K562 (cell line): ENCODE measurements around the gene TFB2M. TPM values are rescaled to one million over a fixed set of nuclear protein-coding genes. Genes with fewer than 3 reads are reported as not detected.

Experiments
- ARNT ChIP-seq, 2 experiments: fragments of 450-650 bp; IDR thresholded peaks; 2 replicates each; pipeline ENCODE4 v1.6.1; 2016; ENCODE audit warnings: mild to moderate bottlenecking in 1 of 2
- CBX1 ChIP-seq: sonication (generic); IDR thresholded peaks from 2 replicates; pipeline ENCODE4 v1.6.1; 2016; ENCODE audit warnings: antibody characterized with exemption, low read depth, mild to moderate bottlenecking
- CBX5 ChIP-seq: IDR thresholded peaks from 2 replicates; pipeline ENCODE4 v1.6.1; 2014; ENCODE audit warnings: low read depth, borderline replicate concordance
- CCAR2 ChIP-seq: fragments of 200-400 bp; formaldehyde crosslinking; IDR thresholded peaks from 2 replicates; pipeline ENCODE4 v1.6.1; 2017; ENCODE audit warnings: mild to moderate bottlenecking, low read depth, low read length
- DACH1 ChIP-seq: fragments of 450-650 bp; IDR thresholded peaks from 2 replicates; pipeline ENCODE4 v1.6.1; 2018; ENCODE audit not compliant: partially characterized antibody
- ETV5 ChIP-seq: sonication (generic); formaldehyde crosslinking; IDR thresholded peaks from 2 replicates; pipeline ENCODE4 v1.4.0; 2020; ENCODE audit warnings: low read depth, mild to moderate bottlenecking, missing genetic modification reagents
- FOSL1 ChIP-seq: fragments of 200-800 bp; sonication (Bioruptor generic); conservative IDR thresholded peaks from 2 replicates; pipeline ENCODE4 v1.6.1; 2016; ENCODE audit warnings: missing genetic modification characterization, missing compliant biosample characterization
- KDM1A ChIP-seq, 2 experiments: fragments of 450-650 bp; IDR thresholded peaks; 2 replicates each; pipeline ENCODE4 v1.6.1; 2016; ENCODE audit warnings: mild to moderate bottlenecking in 2 of 2
- LEF1 ChIP-seq: fragments of 450-650 bp; IDR thresholded peaks from 2 replicates; pipeline ENCODE4 v1.6.1; 2016; ENCODE audit warnings: mild to moderate bottlenecking
- MIER1 ChIP-seq: fragments of 450-650 bp; IDR thresholded peaks from 2 replicates; pipeline ENCODE4 v1.6.1; 2016; ENCODE audit warnings: antibody characterized with exemption, mild to moderate bottlenecking, low read depth
- PHF8 ChIP-seq: fragments of 200-600 bp; sonication (generic); IDR thresholded peaks from 2 replicates; pipeline ENCODE4 v1.6.1; 2012; ENCODE audit warnings: mixed run types, mild to moderate bottlenecking, inconsistent platforms, low read length, moderate library complexity, borderline replicate concordance
- POLR2AphosphoS2 ChIP-seq: IDR thresholded peaks from 2 replicates; pipeline ENCODE4 v1.6.1; 2012; ENCODE audit warnings: low read length, improper control_type of control experiment
- TRIM24 ChIP-seq, 2 experiments: fragments of 450-650 bp; IDR thresholded peaks; 2 replicates each; pipeline ENCODE4 v1.6.1; 2016
- ZNF217 ChIP-seq: sonication (generic); formaldehyde crosslinking; IDR thresholded peaks from 2 replicates; pipeline ENCODE4 v1.8.0; 2022; ENCODE audit warnings: mild to moderate bottlenecking, missing genetic modification reagents
- ZNF24 ChIP-seq: fragments of 450-650 bp; IDR thresholded peaks from 2 replicates; pipeline ENCODE4 v1.6.1; 2016
- ZNF311 ChIP-seq: fragments of 250-450 bp; sonication (Bioruptor Pico); IDR thresholded peaks from 2 replicates; pipeline ENCODE4 v1.4.0; 2020; ENCODE audit warnings: mild to moderate bottlenecking, moderate library complexity
- ZNF347 ChIP-seq: fragments of 450-650 bp; formaldehyde crosslinking; IDR thresholded peaks from 2 replicates; pipeline ENCODE4 v1.4.0; 2020; ENCODE audit warnings: low read depth, mild to moderate bottlenecking, moderate library complexity
- polyA plus RNA-seq, 8 experiments: library from polyadenylated mRNA; depleted of rRNA in 4 of 8; stranded (reverse) in 5 of 8; unstranded in 3 of 8; fragments of >200 nt; fragmentation: Nextera tagmentation in 2 of 8; fragmentation: Illumina TruSeq in 1 of 8; extraction: Ambion mirVana in 2 of 8; extraction: Trizol in 1 of 8; gene quantifications; 2 replicates each; pipeline versions ENCODE4 v1.2.1 to v1.2.3, GENCODE V29; 2011 to 2014; ENCODE audit warnings: inconsistent platforms in 1 of 8, missing spikeins in 1 of 8
- total RNA-seq, 7 experiments: library from RNA; depleted of rRNA in 6 of 7; stranded (reverse); fragments of >200 nt in 6 of 7; fragmentation: Illumina TruSeq in 2 of 7; extraction: Trizol in 2 of 7; gene quantifications; 2 replicates each; pipeline versions ENCODE4 v1.2.1 to v1.2.3, GENCODE V29; 2011 to 2021; ENCODE audit warnings: low replicate concordance in 1 of 7
- TF ChIP-seq, protein P1 (sequence below): fragments of 250-450 bp; sonication (Bioruptor Pico); IDR thresholded peaks from 2 replicates; pipeline ENCODE4 v1.8.0; 2022; ENCODE audit warnings: inconsistent platforms
- TF ChIP-seq, protein P2 (sequence below): fragments of 450-650 bp; IDR thresholded peaks from 2 replicates; pipeline ENCODE4 v1.6.1; 2018; ENCODE audit warnings: mild to moderate bottlenecking, low read depth; ENCODE audit not compliant: partially characterized antibody

The TFB2M gene
- total and polyA plus RNA-seq, 9 of the 15 experiments (the other 6 are each of a cell fraction or from before 2014, with no cell fraction given) = 55.1 to 162 (median 70.6) TPM

DNA sequence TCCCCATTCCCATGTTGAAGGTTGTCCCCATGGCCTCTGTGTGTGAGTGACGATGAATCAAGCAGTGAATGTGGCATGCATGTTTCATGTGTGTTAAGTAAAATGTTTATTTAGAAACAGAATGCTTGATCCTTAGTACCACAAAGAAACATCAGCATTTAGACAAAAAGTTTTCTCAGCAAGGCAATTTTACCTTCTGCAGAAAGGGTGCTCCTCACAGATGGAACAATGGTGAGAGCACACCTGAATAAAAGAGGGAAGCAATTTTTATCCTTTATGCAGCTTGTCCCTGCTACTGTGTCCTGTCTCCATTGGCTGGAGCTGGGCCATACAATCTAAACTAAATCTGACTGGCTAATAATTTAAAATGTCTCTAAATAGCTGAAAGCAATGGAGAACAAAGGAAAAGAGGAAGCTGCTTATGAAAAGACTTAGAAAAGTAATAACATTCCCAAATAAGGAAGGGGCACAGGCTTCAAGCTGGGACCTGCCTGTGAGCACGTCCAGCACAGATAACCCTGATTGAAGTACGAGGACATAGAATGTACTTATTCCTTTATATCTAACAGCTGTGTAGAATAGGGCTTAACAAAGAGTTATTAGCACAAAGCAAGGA lies 50.6 kb downstream of the TFB2M start (continued):
- no peak for TF ChIP-seq FOSL1 (tag)
- TF ChIP-seq TRIM24 (IDR thresholded peaks at IDR 0.05) = peak; percentile 47 to 91; a peak in 2 of 4 replicates
- TF ChIP-seq ETV5 (CRISPR knock-in tag) = no peak
- peak in 1 of 2 experiments; percentile 96; a peak in 2 of 4 replicates for TF ChIP-seq ARNT (IDR thresholded peaks at IDR 0.05)
- no peak for TF ChIP-seq DACH1
- 0 out of 2 replicates have a peak, but pooled peaks have one; percentile 51 for TF ChIP-seq MIER1
- no peak for TF ChIP-seq CCAR2
- 0 out of 2 replicates have a peak, but pooled peaks have one; percentile 38 for TF ChIP-seq ZNF24
- peak; percentile 96 for TF ChIP-seq CBX1
- TF ChIP-seq ZNF217 (CRISPR knock-in tag) = no peak
- TF ChIP-seq ZNF311 = 0 out of 2 replicates have a peak, but pooled peaks have one; percentile 38
- TF ChIP-seq POLR2AphosphoS2 = no peak
- peak; percentile 99 for TF ChIP-seq CBX5
- TF ChIP-seq, protein P1, sequence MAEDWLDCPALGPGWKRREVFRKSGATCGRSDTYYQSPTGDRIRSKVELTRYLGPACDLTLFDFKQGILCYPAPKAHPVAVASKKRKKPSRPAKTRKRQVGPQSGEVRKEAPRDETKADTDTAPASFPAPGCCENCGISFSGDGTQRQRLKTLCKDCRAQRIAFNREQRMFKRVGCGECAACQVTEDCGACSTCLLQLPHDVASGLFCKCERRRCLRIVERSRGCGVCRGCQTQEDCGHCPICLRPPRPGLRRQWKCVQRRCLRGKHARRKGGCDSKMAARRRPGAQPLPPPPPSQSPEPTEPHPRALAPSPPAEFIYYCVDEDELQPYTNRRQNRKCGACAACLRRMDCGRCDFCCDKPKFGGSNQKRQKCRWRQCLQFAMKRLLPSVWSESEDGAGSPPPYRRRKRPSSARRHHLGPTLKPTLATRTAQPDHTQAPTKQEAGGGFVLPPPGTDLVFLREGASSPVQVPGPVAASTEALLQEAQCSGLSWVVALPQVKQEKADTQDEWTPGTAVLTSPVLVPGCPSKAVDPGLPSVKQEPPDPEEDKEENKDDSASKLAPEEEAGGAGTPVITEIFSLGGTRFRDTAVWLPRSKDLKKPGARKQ (CRISPR knock-in tag) = no peak
- 0 out of 4 replicates have a peak, but pooled peaks of 1 of the 2 experiments have one; percentile 25 for TF ChIP-seq KDM1A (IDR thresholded peaks at IDR 0.05)
- TF ChIP-seq PHF8 = no peak
- no peak for TF ChIP-seq ZNF347 (CRISPR knock-in tag)
- TF ChIP-seq, protein P2, sequence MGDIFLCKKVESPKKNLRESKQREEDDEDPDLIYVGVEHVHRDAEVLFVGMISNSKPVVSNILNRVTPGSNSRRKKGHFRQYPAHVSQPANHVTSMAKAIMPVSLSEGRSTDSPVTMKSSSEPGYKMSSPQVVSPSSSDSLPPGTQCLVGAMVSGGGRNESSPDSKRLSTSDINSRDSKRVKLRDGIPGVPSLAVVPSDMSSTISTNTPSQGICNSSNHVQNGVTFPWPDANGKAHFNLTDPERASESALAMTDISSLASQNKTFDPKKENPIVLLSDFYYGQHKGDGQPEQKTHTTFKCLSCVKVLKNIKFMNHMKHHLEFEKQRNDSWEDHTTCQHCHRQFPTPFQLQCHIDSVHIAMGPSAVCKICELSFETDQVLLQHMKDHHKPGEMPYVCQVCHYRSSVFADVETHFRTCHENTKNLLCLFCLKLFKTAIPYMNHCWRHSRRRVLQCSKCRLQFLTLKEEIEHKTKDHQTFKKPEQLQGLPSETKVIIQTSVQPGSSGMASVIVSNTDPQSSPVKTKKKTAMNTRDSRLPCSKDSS = peak; percentile 100
- peak; percentile 77 for TF ChIP-seq LEF1
